ENCODE data around the gene KIAA1549.
A peak's percentile ranks its signal among the peaks of the same experiment; 100 is the strongest.
"Not testable (repeated sequence)": the region's sequence is repeated elsewhere in the genome, so short reads cannot be mapped to it uniquely, and the experiment has no call there.

Gene KIAA1549

GRCh38 chr7:138981332-138982203, at the start of gene KIAA1549:
Gene KIAA1549, minus strand, starts transcription at chr7:138981389. Its CDS starts 120 bp downstream, at chr7:138981269.
- peak in 1 of 2 donors; percentile 19 for DNase-seq (ENCODE audit: low read depth in 1 of 2, low spot score in 1 of 2)

GRCh38 chr7:139029353-139029752, 48.2 kb upstream of the KIAA1549 start:
- no peak for DNase-seq (ENCODE audit: low read depth in 1 of 2, low spot score in 1 of 2)

- DNase-seq (ENCODE audit: low read depth in 1 of 2, low spot score in 1 of 2): no peak
Observed at GRCh38 chr7:139026551-139026950, 45.4 kb upstream of the KIAA1549 start.

- not testable (repeated sequence) for DNase-seq (ENCODE audit: low read depth in 1 of 2, low spot score in 1 of 2)
Observed at GRCh38 chr7:139025861-139026260, 44.7 kb upstream of the KIAA1549 start.

DNA sequence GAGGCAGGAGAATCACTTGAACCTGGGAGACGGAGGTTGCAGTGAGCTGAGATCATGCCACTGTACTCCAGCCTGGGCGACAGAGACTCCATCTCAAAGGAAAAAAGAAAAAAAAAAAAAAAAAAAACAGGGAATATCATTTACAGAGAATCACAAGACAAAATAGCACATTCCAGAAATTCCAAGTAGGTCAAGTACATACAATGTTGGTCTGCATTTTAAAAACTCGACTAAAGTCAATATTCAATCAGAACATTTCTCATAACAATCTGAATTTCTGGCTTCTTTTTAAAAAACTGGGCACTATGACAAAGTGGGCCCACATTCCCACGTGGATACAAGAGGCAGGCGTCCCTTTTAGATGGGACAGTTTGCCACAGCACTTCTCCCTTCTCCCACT, 41.9 kb upstream of the KIAA1549 start:
- DNase-seq (ENCODE audit: low read depth in 1 of 2, low spot score in 1 of 2): no peak

DNA sequence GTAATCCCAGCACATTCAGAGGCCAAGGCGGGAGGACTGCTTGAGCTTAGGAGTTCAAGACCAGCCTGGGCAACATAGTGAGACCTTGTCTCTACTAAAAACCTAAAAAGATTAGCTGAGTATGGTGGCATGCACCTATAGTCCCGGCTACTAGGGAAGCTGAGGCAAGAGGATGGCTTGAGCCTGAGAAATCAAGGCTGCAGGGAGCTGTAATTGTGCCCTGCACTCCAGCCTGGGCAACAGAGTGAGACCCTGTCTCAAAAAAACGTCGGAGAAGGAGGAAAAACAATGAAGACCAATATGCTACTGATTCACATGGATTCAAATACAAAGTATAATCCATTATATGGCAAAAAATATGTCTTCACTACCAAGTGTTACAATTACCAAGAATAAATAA, 41.1 kb upstream of the KIAA1549 start:
- DNase-seq (ENCODE audit: low read depth in 1 of 2, low spot score in 1 of 2): no peak

GRCh38 chr7:139018910-139019309, 37.7 kb upstream of the KIAA1549 start:
- DNase-seq (ENCODE audit: low read depth in 1 of 2, low spot score in 1 of 2): no peak

DNA sequence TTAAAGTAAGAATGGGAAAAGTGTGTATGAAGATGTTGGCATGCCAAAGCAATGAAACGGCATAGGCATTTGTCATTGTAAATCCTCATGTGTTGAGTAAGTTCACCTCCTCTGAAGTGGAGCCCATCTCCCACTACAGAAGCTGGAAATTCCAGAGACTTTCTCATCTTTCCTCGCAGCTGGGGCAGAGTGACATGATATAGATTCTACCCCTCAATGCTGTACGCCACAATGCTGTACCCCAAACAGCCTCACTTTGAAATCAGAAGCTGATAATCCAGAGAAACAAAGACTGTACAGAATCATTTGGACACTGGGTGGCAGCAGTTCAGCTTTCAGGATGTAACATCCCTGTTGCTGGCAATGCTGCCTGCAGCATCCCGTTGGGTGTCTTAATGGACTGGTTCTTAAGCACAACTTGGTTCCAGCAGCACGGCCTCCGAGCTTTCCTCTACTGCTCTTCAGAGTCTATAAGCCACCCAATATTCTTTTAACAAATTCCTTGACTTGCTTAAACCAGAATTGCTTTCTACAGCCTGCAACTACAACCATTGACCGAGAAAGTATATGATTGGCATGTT, 35.8 kb upstream of the KIAA1549 start:
- DNase-seq (ENCODE audit: low read depth in 1 of 2, low spot score in 1 of 2): peak; percentile 24 to 56

- no peak for DNase-seq (ENCODE audit: low read depth in 1 of 2, low spot score in 1 of 2)
Observed at GRCh38 chr7:139011373-139011772, 30.2 kb upstream of the KIAA1549 start.

GRCh38 chr7:139004321-139005090, 23.3 kb upstream of the KIAA1549 start:
- DNase-seq (ENCODE audit: low read depth in 1 of 2, low spot score in 1 of 2): no peak

GRCh38 chr7:138999414-138999813, 18.2 kb upstream of the KIAA1549 start:
- no peak for DNase-seq (ENCODE audit: low read depth in 1 of 2, low spot score in 1 of 2)

DNA sequence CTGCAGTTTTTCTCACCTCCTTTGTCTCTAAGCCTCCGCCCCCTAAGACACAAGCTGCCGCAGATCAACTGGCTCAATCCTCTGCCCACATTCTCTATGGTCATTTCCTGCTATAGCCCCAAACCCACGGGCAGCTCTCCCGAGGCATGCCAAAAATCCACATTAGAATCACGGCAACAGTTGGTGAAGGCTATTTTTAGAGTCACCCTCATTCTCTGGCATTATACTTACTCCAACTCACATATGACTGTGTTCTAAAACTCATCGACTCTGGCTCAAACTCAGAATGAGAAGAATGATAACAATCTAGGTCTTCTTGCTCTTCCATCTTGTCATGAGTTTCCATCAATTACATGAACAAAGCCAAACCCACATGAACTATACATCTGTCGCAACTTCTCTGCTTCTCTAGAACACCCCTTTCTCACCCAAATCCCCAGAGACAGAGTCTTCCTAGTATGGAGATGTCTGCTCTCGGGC, 10.9 kb upstream of the KIAA1549 start:
- DNase-seq (ENCODE audit: low read depth in 1 of 2, low spot score in 1 of 2): no peak

DNA sequence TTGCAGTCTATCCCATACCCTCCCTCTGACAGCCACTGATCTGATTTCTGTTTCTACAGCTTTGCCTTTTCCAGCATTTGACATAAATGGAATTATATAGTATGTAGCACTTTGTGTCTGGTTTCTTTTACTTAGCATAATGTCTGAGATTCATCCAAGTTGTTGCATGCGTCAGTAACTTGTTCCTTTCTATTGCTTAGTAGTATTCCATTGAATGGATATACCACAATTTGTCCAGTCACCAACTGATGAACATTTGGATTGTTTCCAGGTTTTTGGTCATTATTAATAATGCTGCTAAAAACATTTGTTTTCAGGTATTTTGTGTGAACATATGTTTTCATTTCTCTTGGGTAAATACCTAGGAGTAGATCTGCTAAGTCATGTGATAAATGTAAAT, 6.5 kb upstream of the KIAA1549 start:
- no peak for DNase-seq (ENCODE audit: low read depth in 1 of 2, low spot score in 1 of 2)

DNA sequence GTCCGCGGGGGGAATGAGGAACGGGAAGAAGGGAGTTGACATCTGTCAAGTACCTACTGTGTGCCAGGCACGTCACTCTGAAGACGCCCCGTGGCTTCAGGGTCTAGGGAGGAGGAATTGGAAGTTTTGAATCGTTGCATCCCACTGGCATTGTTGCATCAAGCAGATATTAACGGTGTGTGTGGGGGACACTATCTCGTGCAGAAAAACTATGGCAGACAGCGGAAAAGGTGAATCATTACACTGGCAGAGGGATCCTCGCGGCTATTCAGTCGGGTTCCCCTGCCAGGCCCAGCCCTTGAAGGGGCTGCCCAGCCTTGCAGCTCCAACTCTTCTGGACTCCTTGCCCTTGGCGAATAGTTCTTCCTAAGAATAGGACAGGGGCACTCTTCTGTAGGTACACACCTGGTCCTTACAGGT, 1.0 kb upstream of the KIAA1549 start:
- DNase-seq (ENCODE audit: low read depth in 1 of 2, low spot score in 1 of 2): no peak

GRCh38 chr7:138980563-138981291, 462 bp downstream of the KIAA1549 start:
- DNase-seq (ENCODE audit: low read depth in 1 of 2, low spot score in 1 of 2): no peak

- no peak for DNase-seq (ENCODE audit: low read depth in 1 of 2, low spot score in 1 of 2)
Observed at GRCh38 chr7:138979988-138980562, 1.1 kb downstream of the KIAA1549 start.

DNA sequence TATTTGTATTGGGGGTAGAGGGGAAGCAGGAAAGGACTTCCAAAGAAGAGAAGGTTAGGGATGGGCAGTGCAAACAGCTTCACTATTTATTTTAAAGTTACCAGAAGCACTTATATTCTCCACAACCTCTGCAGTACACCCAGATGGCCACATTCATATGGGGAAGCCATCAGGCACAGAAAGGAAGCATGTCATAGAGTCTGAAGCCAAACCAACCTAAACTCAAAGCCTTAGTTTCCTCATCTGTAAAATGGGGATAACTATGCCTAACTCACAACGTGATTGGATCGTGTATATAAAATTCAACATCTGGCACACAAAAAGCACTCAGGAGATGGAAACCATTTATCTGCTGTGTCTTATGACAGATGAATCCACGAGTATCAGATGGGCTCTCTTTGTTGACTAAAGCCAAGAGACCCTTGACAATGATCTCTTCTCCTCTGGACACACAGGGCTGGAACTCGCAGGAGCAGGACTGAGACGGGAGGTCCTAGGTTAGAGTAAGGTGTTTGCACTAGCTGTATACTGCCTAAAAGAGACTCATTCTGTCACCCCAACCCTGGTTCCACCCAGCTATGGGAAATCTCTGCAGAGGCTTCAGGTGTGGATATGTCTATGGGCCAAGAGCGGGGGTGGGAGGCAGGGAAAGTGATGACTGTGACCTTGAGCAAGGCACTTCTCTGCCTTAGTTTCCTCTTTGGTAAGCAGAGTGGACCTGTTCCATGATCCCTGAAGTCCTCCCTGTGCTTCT, 1.8 kb downstream of the KIAA1549 start:
- DNase-seq (ENCODE audit: low read depth in 1 of 2, low spot score in 1 of 2): no peak

DNA sequence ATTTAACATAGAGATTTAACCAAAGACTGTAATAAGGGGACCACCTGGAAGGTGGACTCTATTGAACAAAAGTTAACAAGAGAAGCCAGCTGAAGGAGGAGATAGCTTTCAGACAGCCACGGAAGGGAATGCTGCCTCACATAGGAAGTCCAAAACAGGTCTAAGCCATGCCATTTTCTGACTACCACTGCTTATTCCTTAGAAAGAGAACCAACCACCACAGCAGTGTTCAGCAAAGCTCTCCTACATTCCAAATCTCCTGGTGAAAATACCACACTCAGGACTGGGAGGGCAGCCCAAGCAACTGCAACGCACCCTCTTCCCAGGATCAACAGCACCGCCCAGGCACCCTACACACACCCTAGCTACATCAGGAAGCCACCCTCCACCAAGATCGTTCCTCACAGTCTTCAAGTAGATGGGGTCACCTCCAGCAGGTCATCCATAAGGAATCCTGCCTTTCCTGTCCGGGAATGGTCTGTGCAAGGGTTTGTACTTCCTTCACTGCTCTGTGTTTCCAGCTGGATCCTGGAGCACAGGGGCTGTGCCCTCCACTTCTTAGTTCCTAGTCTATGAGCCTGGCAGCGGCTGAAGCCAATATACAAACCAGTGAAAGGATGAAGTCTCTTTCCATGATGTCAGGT, 2.5 kb downstream of the KIAA1549 start:
- DNase-seq (ENCODE audit: low read depth in 1 of 2, low spot score in 1 of 2): no peak

DNA sequence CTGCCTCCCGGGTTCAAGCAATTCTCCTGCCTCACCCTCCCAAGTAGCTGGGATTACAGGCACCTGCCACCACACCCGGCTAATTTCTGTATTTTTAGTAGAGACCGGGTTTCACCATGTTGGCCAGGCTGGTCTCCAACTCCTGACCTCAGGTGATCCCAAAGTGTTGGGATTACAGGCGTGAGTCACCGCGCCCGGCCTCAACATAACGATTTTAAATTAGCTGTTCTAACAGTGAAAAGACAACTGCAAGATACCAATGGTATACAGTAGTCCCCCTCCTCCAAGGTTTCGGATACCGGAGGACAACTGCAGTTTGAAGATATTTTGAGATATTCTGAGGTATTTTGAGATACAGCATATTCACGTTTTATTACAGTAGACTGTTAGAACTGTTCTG, 5.0 kb downstream of the KIAA1549 start:
- not testable (repeated sequence) for DNase-seq (ENCODE audit: low read depth in 1 of 2, low spot score in 1 of 2)

All from activated CD4-positive, alpha-beta T cell treated with anti-CD3 and anti-CD28 coated beads, Interleukin-2, amount 50 U/mL, for 24 hours (primary cell).